Right ventricle myocardium superior (tissue), 1 donor: ENCODE data around the gene POTEB3. TPM values are rescaled to one million over a fixed set of nuclear protein-coding genes. Genes with fewer than 3 reads are reported as not detected.
"Not testable (repeated sequence)": the region's sequence is repeated elsewhere in the genome, so short reads cannot be mapped to it uniquely, and the experiment has no call there.

Source experiments
- ATAC-seq: fragments of 200-7000 bp; cut with Tn5 transposase; one replicate; pipeline ENCODE4 v1.9.1; 2020; ENCODE audit warnings: mild to moderate bottlenecking; ENCODE audit not compliant: poor library complexity
- DNase-seq: peaks from one replicate; pipeline ENCODE4 v3.0.0-alpha.2; 2020
- intact Hi-C: fragments of 100-400 bp; cut with DNase I; formaldehyde crosslinking; loops from one replicate; pipeline ENCODE4 v1.11.2; 2022
- long read RNA-seq: library from polyadenylated mRNA; unstranded; transcript quantifications from one replicate; pipeline ENCODE4 v2.0.0, GENCODE V29; 2021
- microRNA-seq: library from miRNA; unstranded; fragments of <30 nt; microRNA quantifications from one replicate; pipeline ENCODE4 v1.2.0, GENCODE V29; 2020
- total RNA-seq: library from RNA; stranded (reverse); fragmentation: NEBNext Ultra II Directional; extraction: Animal tissue kit (Norgen Biotek cat#: 25700); gene quantifications from one replicate; pipeline ENCODE4 v1.2.1, GENCODE V29; 2021
- donor health status: DM: no; HTN: yes; CAD: no; lungs with severe emphysema.

POTEB3 gene
- not detected for total RNA-seq
- long read RNA-seq, result 0 reads

- ATAC-seq, DNase-seq, intact Hi-C loops: not testable (repeated sequence)
These were observed at the start of gene POTEB3 for GRCh38 chr15:21440399-21440798. POTEB3 (minus strand) TSS chr15:21440499; CDS start chr15:21440011, 488 bp downstream.

GRCh38 chr15:21453683-21454082 is 13.4 kb upstream of the POTEB3 start:
- ATAC-seq, result peak; percentile 60
- DNase-seq, intact Hi-C loops: not testable (repeated sequence)

GRCh38 chr15:21451920-21452563 is 11.7 kb upstream of the POTEB3 start:
- peak; percentile 38 for ATAC-seq
- intact Hi-C loops, DNase-seq: not testable (repeated sequence)

- ATAC-seq, intact Hi-C loops, DNase-seq: not testable (repeated sequence)
These were observed 11.2 kb upstream of the POTEB3 start for GRCh38 chr15:21451487-21451886.

- ATAC-seq, result not testable (repeated sequence)
- peak; percentile 29 for DNase-seq
These were observed 32.9 kb downstream of the POTEB3 start for GRCh38 chr15:21407366-21407765.

GRCh38 chr15:21401531-21401930 is 38.8 kb downstream of the POTEB3 start:
- intact Hi-C loops, ATAC-seq: not testable (repeated sequence)
- peak; percentile 7 for DNase-seq

More at GRCh38 chr15:21407366-21407765, 32.9 kb downstream of the POTEB3 start:
- intact Hi-C loops, result not testable (repeated sequence)

- ATAC-seq, intact Hi-C loops: not testable (repeated sequence)
- DNase-seq, result peak; percentile 24
These were observed 41.2 kb downstream of the POTEB3 start for GRCh38 chr15:21399111-21399510.

GRCh38 chr15:21398511-21398910 is 41.8 kb downstream of the POTEB3 start:
- intact Hi-C loops, ATAC-seq: not testable (repeated sequence)
- DNase-seq, result peak; percentile 37

GRCh38 chr15:21397656-21398055 is 42.6 kb downstream of the POTEB3 start:
- ATAC-seq, DNase-seq, intact Hi-C loops: not testable (repeated sequence)

- ATAC-seq, intact Hi-C loops: not testable (repeated sequence)
- peak; percentile 55 for DNase-seq
These were observed 43.1 kb downstream of the POTEB3 start for GRCh38 chr15:21397186-21397585.

- DNase-seq, intact Hi-C loops: not testable (repeated sequence)
These were observed 54.3 kb downstream of the POTEB3 start for GRCh38 chr15:21385961-21386360.

GRCh38 chr15:21383866-21384485 is 56.3 kb downstream of the POTEB3 start:
- intact Hi-C loops, DNase-seq, ATAC-seq: not testable (repeated sequence)

More at GRCh38 chr15:21385961-21386360, 54.3 kb downstream of the POTEB3 start:
- ATAC-seq, result not testable (repeated sequence)

GRCh38 chr15:21373682-21374081 is 66.6 kb downstream of the POTEB3 start:
- DNase-seq, intact Hi-C loops, ATAC-seq: not testable (repeated sequence)

- peak; percentile 28 for DNase-seq
- intact Hi-C loops, ATAC-seq: not testable (repeated sequence)
These were observed 71.1 kb downstream of the POTEB3 start for GRCh38 chr15:21369177-21369576.

- ATAC-seq, intact Hi-C loops: not testable (repeated sequence)
- DNase-seq, result peak; percentile 41
These were observed 71.7 kb downstream of the POTEB3 start for GRCh38 chr15:21368625-21369024.

Small RNA genes lying within 50 kb of the gene (microRNA-seq; reads per million reads assigned to microRNA genes)
- gene MIR3118-3, result not detected
